Esophagus muscularis mucosa (tissue), 4 donors: ENCODE results near the gene CALML5. TPM values are rescaled to one million over a fixed set of nuclear protein-coding genes. Genes with fewer than 3 reads are reported as not detected.

Source experiments
- DNase-seq: peaks from one replicate; pipeline ENCODE4 v3.0.0-alpha.2; 2017; ENCODE audit errors: extremely low spot score
- H3K27ac ChIP-seq, 4 donors: fragments of 200-600 bp; sonication (generic); replicated peaks in 1 of 4; 1 replicate in 3 of 4; 2 replicates in 1 of 4; pipeline ENCODE4 v1.5.1; 2016 to 2019; ENCODE audit warnings: mild to moderate bottlenecking in 1 of 4
- H3K27me3 ChIP-seq, 4 donors: fragments of 200-600 bp; sonication (generic); one replicate each; pipeline versions ENCODE4 v1.5.1 to v1.6.0; 2016 to 2019
- H3K36me3 ChIP-seq, 4 donors: fragments of 200-600 bp; sonication (generic); one replicate each; pipeline ENCODE4 v1.5.1; 2016 to 2019
- H3K4me1 ChIP-seq, 4 donors: fragments of 200-600 bp; sonication (generic); one replicate each; pipeline ENCODE4 v1.5.1; 2016 to 2019
- H3K4me3 ChIP-seq, 4 donors: fragments of 200-600 bp; sonication (generic); 1 replicate in 2 of 4; 2 replicates in 2 of 4; pipeline ENCODE4 v1.5.1; 2016 to 2019; ENCODE audit warnings: mild to moderate bottlenecking in 4 of 4, moderate library complexity in 1 of 4
- H3K9me3 ChIP-seq, 4 donors: fragments of 200-600 bp; sonication (generic); 1 replicate in 3 of 4; 2 replicates in 1 of 4; pipeline ENCODE4 v1.5.1; 2016 to 2019
- CTCF ChIP-seq, 3 experiments: fragments of 200-600 bp in 2 of 3; fragments of 450-650 bp in 1 of 3; sonication (generic) in 2 of 3; IDR thresholded peaks; one replicate each; pipeline ENCODE4 v1.5.1; 2017 to 2019; ENCODE audit warnings: antibody characterized with exemption in 3 of 3, mild to moderate bottlenecking in 2 of 3, moderate library complexity in 1 of 3
- EP300 ChIP-seq: sonication (generic); formaldehyde crosslinking; IDR thresholded peaks from one replicate; pipeline ENCODE4 v1.6.1; 2017; ENCODE audit warnings: antibody characterized with exemption
- POLR2A ChIP-seq: fragments of 450-650 bp; IDR thresholded peaks from one replicate; pipeline ENCODE4 v1.6.1; 2017; ENCODE audit warnings: antibody characterized with exemption, moderate library complexity, mild to moderate bottlenecking, low read depth
- POLR2AphosphoS5 ChIP-seq, 2 donors: sonication (generic); formaldehyde crosslinking; IDR thresholded peaks; one replicate each; pipeline ENCODE4 v1.6.1; 2017; ENCODE audit warnings: antibody characterized with exemption in 2 of 2
- WGBS: methylation state at CpG from one replicate; pipeline ENCODE4 v1.1.5; 2018; 5-methylcytosine and 5-hydroxymethylcytosine counted together
- intact Hi-C: fragments of 100-400 bp; cut with DNase I; formaldehyde crosslinking; loops from one replicate; pipeline ENCODE4 v1.15.1; 2023
- total RNA-seq, 4 donors: library from RNA; depleted of rRNA; stranded (reverse); fragments of >200 nt; gene quantifications; one replicate each; pipeline versions ENCODE4 v1.1.0 to v1.2.1, GENCODE V29; 2016

CALML5 gene
- total RNA-seq, 4 donors from 2014 or later: not detected

GRCh38 chr10:5470062-5470751 lies 29.2 kb downstream of the CALML5 start:
- peak; percentile 83 for DNase-seq
- 98% methylated on average over 7 of the region's 15 CpGs for WGBS
- H3K27ac ChIP-seq: no peak overlapping the region
- intact Hi-C loops: no loop called here
- H3K9me3 ChIP-seq: peaks cover 0 to 7% (median 2%) of the 10 kb centered on the region in 4 donors
- no peak for TF ChIP-seq EP300
- no peak for TF ChIP-seq POLR2AphosphoS5 (IDR thresholded peaks at IDR 0.05)
- TF ChIP-seq CTCF (IDR thresholded peaks at IDR 0.05): no peak
- TF ChIP-seq POLR2A: no peak
- H3K4me3 ChIP-seq: no peak overlapping the region
- no peaks in the 10 kb centered on the region for H3K36me3 ChIP-seq
- peaks cover 9 to 25% (median 19%) of the 10 kb centered on the region in 4 donors for H3K4me1 ChIP-seq
- H3K27me3 ChIP-seq: no peaks in the 10 kb centered on the region

GRCh38 chr10:5469353-5470061 lies 29.9 kb downstream of the CALML5 start:
- Histone ChIP-seq H3K27ac (no peak overlapping the region), H3K36me3 (no peaks in the 10 kb centered on the region), H3K27me3 (no peaks in the 10 kb centered on the region), H3K4me1 (peaks cover 9 to 32% (median 22%) of the 10 kb centered on the region in 4 donors), H3K9me3 (peaks cover 0 to 7% (median 2%) of the 10 kb centered on the region in 4 donors), H3K4me3 (no peak overlapping the region)
- intact Hi-C loops: no loop called here
- peak; percentile 74 for DNase-seq
- 84% methylated on average over 6 of the region's 15 CpGs for WGBS
- TF ChIP-seq CTCF (IDR thresholded peaks at IDR 0.05) (no peak), EP300 (no peak), POLR2A (no peak), POLR2AphosphoS5 (IDR thresholded peaks at IDR 0.05) (no peak)

- intact Hi-C loops: no loop called here
- Histone ChIP-seq H3K4me1 (peaks cover 9 to 37% (median 22%) of the 10 kb centered on the region in 4 donors), H3K27ac (no peak overlapping the region), H3K4me3 (no peak overlapping the region), H3K27me3 (no peaks in the 10 kb centered on the region), H3K36me3 (no peaks in the 10 kb centered on the region), H3K9me3 (peaks cover 0 to 7% (median 2%) of the 10 kb centered on the region in 4 donors)
- 91% methylated on average over 8 of the region's 8 CpGs for WGBS
- peak; percentile 85 for DNase-seq
- TF ChIP-seq POLR2AphosphoS5 (IDR thresholded peaks at IDR 0.05): no peak
Observed at GRCh38 chr10:5468262-5469106, 30.9 kb downstream of the CALML5 start.

GRCh38 chr10:5467634-5468255 lies 31.6 kb downstream of the CALML5 start:
- Histone ChIP-seq H3K27me3 (no peaks in the 10 kb centered on the region), H3K27ac (peak overlapping the region in 1 of 4 donors; percentile 29), H3K4me3 (no peak overlapping the region), H3K36me3 (no peaks in the 10 kb centered on the region), H3K4me1 (peaks cover 9 to 40% (median 23%) of the 10 kb centered on the region in 4 donors), H3K9me3 (peaks cover 0 to 7% (median 2%) of the 10 kb centered on the region in 4 donors)
- no peak for TF ChIP-seq POLR2A
- TF ChIP-seq EP300: no peak
- TF ChIP-seq POLR2AphosphoS5 (IDR thresholded peaks at IDR 0.05): no peak
- TF ChIP-seq CTCF (IDR thresholded peaks at IDR 0.05): no peak
- intact Hi-C loops: no loop called here
- peak; percentile 62 for DNase-seq
- 84% methylated on average over 6 of the region's 6 CpGs for WGBS
